Measurements from ENCODE around the gene SLC46A2.

DNA sequence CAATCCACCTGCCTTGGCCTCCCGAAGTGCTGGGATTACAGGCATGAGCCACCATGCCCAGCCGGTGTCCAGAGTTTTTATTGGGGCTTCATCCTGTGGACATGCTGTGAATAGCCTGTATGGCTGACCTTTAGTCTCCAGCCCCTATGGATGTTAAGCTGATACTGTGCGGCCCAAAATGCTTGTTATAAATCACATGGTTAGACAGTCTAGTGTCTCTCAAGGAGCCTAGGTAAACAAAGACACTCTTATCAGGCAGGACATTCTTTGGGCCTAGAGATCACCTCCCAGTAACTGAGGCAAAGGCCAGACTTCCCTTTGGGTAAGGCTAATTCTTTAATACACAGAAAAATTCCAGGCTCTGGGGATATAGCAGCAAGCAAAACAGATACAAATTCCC lies 22.0 kb upstream of the SLC46A2 start:
- TF ChIP-seq, protein P1, sequence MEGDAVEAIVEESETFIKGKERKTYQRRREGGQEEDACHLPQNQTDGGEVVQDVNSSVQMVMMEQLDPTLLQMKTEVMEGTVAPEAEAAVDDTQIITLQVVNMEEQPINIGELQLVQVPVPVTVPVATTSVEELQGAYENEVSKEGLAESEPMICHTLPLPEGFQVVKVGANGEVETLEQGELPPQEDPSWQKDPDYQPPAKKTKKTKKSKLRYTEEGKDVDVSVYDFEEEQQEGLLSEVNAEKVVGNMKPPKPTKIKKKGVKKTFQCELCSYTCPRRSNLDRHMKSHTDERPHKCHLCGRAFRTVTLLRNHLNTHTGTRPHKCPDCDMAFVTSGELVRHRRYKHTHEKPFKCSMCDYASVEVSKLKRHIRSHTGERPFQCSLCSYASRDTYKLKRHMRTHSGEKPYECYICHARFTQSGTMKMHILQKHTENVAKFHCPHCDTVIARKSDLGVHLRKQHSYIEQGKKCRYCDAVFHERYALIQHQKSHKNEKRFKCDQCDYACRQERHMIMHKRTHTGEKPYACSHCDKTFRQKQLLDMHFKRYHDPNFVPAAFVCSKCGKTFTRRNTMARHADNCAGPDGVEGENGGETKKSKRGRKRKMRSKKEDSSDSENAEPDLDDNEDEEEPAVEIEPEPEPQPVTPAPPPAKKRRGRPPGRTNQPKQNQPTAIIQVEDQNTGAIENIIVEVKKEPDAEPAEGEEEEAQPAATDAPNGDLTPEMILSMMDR (IDR thresholded peaks at IDR 0.05) = no peak
- TF ChIP-seq POLR2AphosphoS5 (IDR thresholded peaks at IDR 0.05) (no peak), POLR2A (IDR thresholded peaks at IDR 0.05) (no peak), EP300 (IDR thresholded peaks at IDR 0.05; ENCODE audit: low read depth) (no peak)

Measured in transverse colon (tissue), 4 donors.